ENCODE results near the gene HLA-DMA. TPM values are rescaled to one million over a fixed set of nuclear protein-coding genes. Genes with fewer than 3 reads are reported as not detected.
A peak's percentile ranks its signal among the peaks of the same experiment; 100 is the strongest.

Gene HLA-DMA
- total and polyA plus RNA-seq, 9 of the 15 experiments (the other 6 are each of a cell fraction or from before 2014, with no cell fraction given) = 0.13 to 0.83 (median 0.51) TPM

- TF ChIP-seq NR4A1 (CRISPR knock-in tag; IDR thresholded peaks at IDR 0.05) (no peak), NR4A1 (tag; IDR thresholded peaks at IDR 0.05) (peak; percentile 14; the same call in 1 of the 2 replicates), CHD7 (IDR thresholded peaks at IDR 0.05; ENCODE audit: low read depth, low read length) (no peak), RBFOX2 (IDR thresholded peaks at IDR 0.05; ENCODE audit: low read depth, low read length) (no peak), SPI1 (IDR thresholded peaks at IDR 0.05; ENCODE audit: borderline replicate concordance, low read depth, low read length) (peak; percentile 93), HNRNPUL1 (IDR thresholded peaks at IDR 0.05; ENCODE audit: low read length) (no peak), ZFP30 (CRISPR knock-in tag; IDR thresholded peaks at IDR 0.05; ENCODE audit: borderline replicate concordance) (no peak), E2F4 (CRISPR knock-in tag; IDR thresholded peaks at IDR 0.05; ENCODE audit: low read depth) (no peak), GABPB1 (CRISPR knock-in tag; IDR thresholded peaks at IDR 0.05) (no peak), TGIF2 (CRISPR knock-in tag; IDR thresholded peaks at IDR 0.05) (no peak; the same call in 1 of the 2 replicates), MEF2A (IDR thresholded peaks at IDR 0.05; ENCODE audit: control insufficient read depth, low read depth, low read length) (0 out of 2 replicates have a peak, but pooled peaks have one; percentile 11), ZBTB17 (CRISPR knock-in tag; IDR thresholded peaks at IDR 0.05) (no peak), ZBTB7A (IDR thresholded peaks at IDR 0.05; ENCODE audit: borderline replicate concordance, control insufficient read depth, low read depth, low read length) (peak; percentile 56; the same call in 1 of the 2 replicates), SMAD4 (CRISPR knock-in tag; conservative IDR thresholded peaks at IDR 0.05) (0 out of 2 replicates have a peak, but pooled peaks have one; percentile 9)
Observed at GRCh38 chr6:32967151-32968091, 14.5 kb upstream of the HLA-DMA start (continued).

All from K562 (cell line).